Liver (tissue), 9 donors: Measurements from ENCODE around the gene KCNS1. TPM values are rescaled to one million over a fixed set of nuclear protein-coding genes. Genes with fewer than 3 reads are reported as not detected.

Experiments used
- DNase-seq: peaks from one replicate; pipeline ENCODE4 v3.0.0-alpha.2; 2017; ENCODE audit warnings: low spot score
- H3K27ac ChIP-seq, 2 donors: one replicate each; pipeline ENCODE4 v1.7.0; 2013; ENCODE audit warnings: inconsistent platforms in 2 of 2, low read length in 2 of 2, control low read depth in 1 of 2, low read depth in 1 of 2, mild to moderate bottlenecking in 1 of 2
- H3K27me3 ChIP-seq, 4 donors: one replicate each; pipeline versions ENCODE4 v1.6.1 to v1.7.0; 2013; ENCODE audit warnings: low read length in 3 of 4, inconsistent platforms in 1 of 4, mild to moderate bottlenecking in 1 of 4, moderate library complexity in 1 of 4; ENCODE audit not compliant: control insufficient read depth in 4 of 4, insufficient read depth in 4 of 4
- H3K36me3 ChIP-seq, 4 donors: one replicate each; pipeline versions ENCODE4 v1.6.1 to v1.7.0; 2013; ENCODE audit warnings: low read length in 3 of 4, mild to moderate bottlenecking in 3 of 4, low read depth in 1 of 4, moderate library complexity in 1 of 4; ENCODE audit not compliant: control insufficient read depth in 4 of 4, insufficient read depth in 3 of 4
- H3K4me1 ChIP-seq, 4 donors: one replicate each; pipeline versions ENCODE4 v1.6.1 to v1.7.0; 2013; ENCODE audit warnings: low read length in 3 of 4, mild to moderate bottlenecking in 3 of 4, moderate library complexity in 1 of 4; ENCODE audit not compliant: control insufficient read depth in 4 of 4, insufficient read depth in 4 of 4
- H3K4me3 ChIP-seq, 3 donors: one replicate each; pipeline versions ENCODE4 v1.6.1 to v1.7.0; 2013; ENCODE audit warnings: low read length in 3 of 3, control low read depth in 1 of 3, low read depth in 1 of 3, mild to moderate bottlenecking in 1 of 3
- H3K9ac ChIP-seq, 2 donors: one replicate each; pipeline ENCODE4 v1.7.0; 2013; ENCODE audit warnings: low read length in 2 of 2, mild to moderate bottlenecking in 2 of 2, moderate library complexity in 2 of 2, control low read depth in 1 of 2, low read depth in 1 of 2
- H3K9me3 ChIP-seq, 4 donors: one replicate each; pipeline versions ENCODE4 v1.6.1 to v1.7.0; 2013; ENCODE audit warnings: low read length in 3 of 4; ENCODE audit not compliant: control insufficient read depth in 4 of 4
- CTCF ChIP-seq: fragments of 150-350 bp; IDR thresholded peaks from 2 replicates; pipeline ENCODE4 v1.5.1; 2017; ENCODE audit warnings: improper control_type of control experiment, low read depth, low read length; ENCODE audit not compliant: missing input control
- EGR1 ChIP-seq, 2 donors: IDR thresholded peaks; 2 replicates each; pipeline ENCODE4 v1.6.1; 2016 to 2018; ENCODE audit warnings: antibody characterized with exemption in 2 of 2, low read depth in 2 of 2
- FOXA1 ChIP-seq: IDR thresholded peaks from 2 replicates; pipeline ENCODE4 v1.6.1; 2016; ENCODE audit warnings: antibody characterized with exemption
- FOXA2 ChIP-seq: IDR thresholded peaks from 2 replicates; pipeline ENCODE4 v1.6.1; 2016; ENCODE audit warnings: antibody characterized with exemption
- GABPA ChIP-seq, 2 donors: IDR thresholded peaks in 1 of 2; conservative IDR thresholded peaks in 1 of 2; 2 replicates each; pipeline ENCODE4 v1.6.1; 2016; ENCODE audit warnings: antibody characterized with exemption in 2 of 2, mild to moderate bottlenecking in 1 of 2, moderate library complexity in 1 of 2
- HNF4A ChIP-seq, 2 donors: conservative IDR thresholded peaks; 2 replicates each; pipeline ENCODE4 v1.6.1; 2016; ENCODE audit warnings: antibody characterized with exemption in 2 of 2, mild to moderate bottlenecking in 2 of 2
- HNF4G ChIP-seq: IDR thresholded peaks from 2 replicates; pipeline ENCODE4 v1.6.1; 2016; ENCODE audit warnings: antibody characterized with exemption
- JUND ChIP-seq, 2 donors: IDR thresholded peaks; 2 replicates each; pipeline ENCODE4 v1.6.1; 2016; ENCODE audit warnings: antibody characterized with exemption in 2 of 2
- MAX ChIP-seq: IDR thresholded peaks from 2 replicates; pipeline ENCODE4 v1.6.1; 2016; ENCODE audit warnings: antibody characterized with exemption
- NR2F2 ChIP-seq: IDR thresholded peaks from 2 replicates; pipeline ENCODE4 v1.6.1; 2016; ENCODE audit warnings: antibody characterized with exemption
- RAD21 ChIP-seq, 2 donors: IDR thresholded peaks; 2 replicates each; pipeline ENCODE4 v1.6.1; 2016; ENCODE audit warnings: antibody characterized with exemption in 2 of 2, mild to moderate bottlenecking in 2 of 2
- REST ChIP-seq: IDR thresholded peaks from 2 replicates; pipeline ENCODE4 v1.6.1; 2016; ENCODE audit warnings: antibody characterized with exemption, mild to moderate bottlenecking
- RXRA ChIP-seq, 2 donors: IDR thresholded peaks; 2 replicates each; pipeline ENCODE4 v1.6.1; 2017 to 2018; ENCODE audit warnings: antibody characterized with exemption in 2 of 2, mild to moderate bottlenecking in 1 of 2
- SP1 ChIP-seq: IDR thresholded peaks from 2 replicates; pipeline ENCODE4 v1.6.1; 2018; ENCODE audit warnings: antibody characterized with exemption, mild to moderate bottlenecking
- TAF1 ChIP-seq: conservative IDR thresholded peaks from 2 replicates; pipeline ENCODE4 v1.6.1; 2016; ENCODE audit warnings: antibody characterized with exemption, mild to moderate bottlenecking
- YY1 ChIP-seq: IDR thresholded peaks from 2 replicates; pipeline ENCODE4 v1.6.1; 2016; ENCODE audit warnings: antibody characterized with exemption, mild to moderate bottlenecking
- WGBS: extraction: QIAGEN DNeasy Blood & Tissue Kit; methylation state at CpG from one replicate; pipeline ENCODE4 v1.1.7; 2013; 5-methylcytosine and 5-hydroxymethylcytosine counted together
- polyA plus RNA-seq, 2 donors: library from polyadenylated mRNA; stranded (reverse) in 1 of 2; unstranded in 1 of 2; fragments of 200-250 nt in 1 of 2; fragments of >200 nt in 1 of 2; fragmentation: Nextera tagmentation in 1 of 2; extraction: Ambion mirVana in 1 of 2; gene quantifications; one replicate each; pipeline versions ENCODE4 v1.2.1 to v1.2.3, GENCODE V29; 2013 to 2015
- total RNA-seq, 2 donors: library from RNA; depleted of rRNA; stranded (reverse); fragments of >200 nt; gene quantifications; one replicate each; pipeline ENCODE4 v1.2.3, GENCODE V29; 2014
- TF ChIP-seq, protein P1 (sequence below): IDR thresholded peaks from 2 replicates; pipeline ENCODE4 v1.6.1; 2016; ENCODE audit warnings: antibody characterized with exemption
- TF ChIP-seq, protein P2 (sequence below): IDR thresholded peaks from 2 replicates; pipeline ENCODE4 v1.6.1; 2016; ENCODE audit warnings: antibody characterized with exemption
- donor health status: healthy.
- donor health status: healthy.
- donor health status: healthy.
- donor health status: healthy.
- donor health status: healthy.

The KCNS1 gene
- total and polyA plus RNA-seq, 4 donors: 0.02 to 0.09 TPM; not detected in 2

- no peak overlapping the region for H3K4me3 ChIP-seq
- no peak overlapping the region for H3K9ac ChIP-seq
- H3K9me3 ChIP-seq: no peaks in the 10 kb centered on the region
- TF ChIP-seq TAF1 (no peak), GABPA (IDR thresholded peaks at IDR 0.05 in 1 of 2, conservative IDR thresholded peaks at IDR 0.05 in 1 of 2) (no peak), EGR1 (IDR thresholded peaks at IDR 0.05; ENCODE audit: low read depth in 2 of 2) (no peak), CTCF (no peak), JUND (IDR thresholded peaks at IDR 0.05) (no peak), YY1 (no peak), MAX (no peak), HNF4A (conservative IDR thresholded peaks at IDR 0.05) (no peak), RXRA (IDR thresholded peaks at IDR 0.05) (no peak), SP1 (no peak), HNF4G (no peak), FOXA2 (no peak), NR2F2 (no peak), REST (no peak), FOXA1 (no peak), RAD21 (IDR thresholded peaks at IDR 0.05) (no peak)
- TF ChIP-seq, protein P1, sequence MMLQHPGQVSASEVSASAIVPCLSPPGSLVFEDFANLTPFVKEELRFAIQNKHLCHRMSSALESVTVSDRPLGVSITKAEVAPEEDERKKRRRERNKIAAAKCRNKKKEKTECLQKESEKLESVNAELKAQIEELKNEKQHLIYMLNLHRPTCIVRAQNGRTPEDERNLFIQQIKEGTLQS: no peak
- TF ChIP-seq, protein P2, sequence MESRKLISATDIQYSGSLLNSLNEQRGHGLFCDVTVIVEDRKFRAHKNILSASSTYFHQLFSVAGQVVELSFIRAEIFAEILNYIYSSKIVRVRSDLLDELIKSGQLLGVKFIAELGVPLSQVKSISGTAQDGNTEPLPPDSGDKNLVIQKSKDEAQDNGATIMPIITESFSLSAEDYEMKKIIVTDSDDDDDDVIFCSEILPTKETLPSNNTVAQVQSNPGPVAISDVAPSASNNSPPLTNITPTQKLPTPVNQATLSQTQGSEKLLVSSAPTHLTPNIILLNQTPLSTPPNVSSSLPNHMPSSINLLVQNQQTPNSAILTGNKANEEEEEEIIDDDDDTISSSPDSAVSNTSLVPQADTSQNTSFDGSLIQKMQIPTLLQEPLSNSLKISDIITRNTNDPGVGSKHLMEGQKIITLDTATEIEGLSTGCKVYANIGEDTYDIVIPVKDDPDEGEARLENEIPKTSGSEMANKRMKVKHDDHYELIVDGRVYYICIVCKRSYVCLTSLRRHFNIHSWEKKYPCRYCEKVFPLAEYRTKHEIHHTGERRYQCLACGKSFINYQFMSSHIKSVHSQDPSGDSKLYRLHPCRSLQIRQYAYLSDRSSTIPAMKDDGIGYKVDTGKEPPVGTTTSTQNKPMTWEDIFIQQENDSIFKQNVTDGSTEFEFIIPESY: no peak
- H3K27ac ChIP-seq: no peak overlapping the region
- H3K4me1 ChIP-seq: no peaks in the 10 kb centered on the region
- DNase-seq: no peak
- H3K36me3 ChIP-seq: peaks cover 0 to 5% (median 3%) of the 10 kb centered on the region in 4 donors
- WGBS: 97% methylated on average over 4 of the region's 4 CpGs
- H3K27me3 ChIP-seq: no peaks in the 10 kb centered on the region
Measured at GRCh38 chr20:45055056-45055455, 45.9 kb downstream of the KCNS1 start.
